DOHH2 (cell line): Measurements from ENCODE around the gene INSR.
A peak's percentile ranks its signal among the peaks of the same experiment; 100 is the strongest.

ENCODE experiments used
- CTCF ChIP-seq: fragments of 200-600 bp; sonication (generic); IDR thresholded peaks from one replicate; pipeline ENCODE4 v1.5.1; 2014; ENCODE audit warnings: antibody characterized with exemption, mild to moderate bottlenecking, low read depth, low read length; ENCODE audit not compliant: poor library complexity, severe bottlenecking
- EZH2phosphoT487 ChIP-seq: fragments of 200-600 bp; sonication (generic); IDR thresholded peaks from 2 replicates; pipeline ENCODE4 v1.6.1; 2017; ENCODE audit warnings: borderline replicate concordance, mild to moderate bottlenecking, antibody characterized with exemption, low read length, moderate library complexity, mixed read lengths

- peak; percentile 11 for TF ChIP-seq CTCF
- TF ChIP-seq EZH2phosphoT487, result no peak
Measured at GRCh38 chr19:7197760-7198696, 96.2 kb downstream of the INSR start.
